KOPT-K1 (cell line): ENCODE measurements around the gene CSAD.

Experiments
- H3K27ac ChIP-seq: fragments of 200-600 bp; sonication (generic); 2 replicates; pipeline ENCODE4 v1.5.1; 2016; ENCODE audit warnings: antibody characterized with exemption, mild to moderate bottlenecking, low read depth, low read length; ENCODE audit not compliant: poor library complexity, severe bottlenecking
- H3K36me3 ChIP-seq: fragments of 200-600 bp; sonication (generic); 2 replicates; pipeline ENCODE4 v1.5.1; 2017; ENCODE audit warnings: antibody characterized with exemption, mild to moderate bottlenecking, low read length, moderate library complexity; ENCODE audit not compliant: insufficient read depth
- H3K9me3 ChIP-seq: fragments of 200-600 bp; sonication (generic); 2 replicates; pipeline ENCODE4 v1.5.1; 2017; ENCODE audit warnings: antibody characterized with exemption, low read length, mild to moderate bottlenecking; ENCODE audit not compliant: insufficient read depth, poor library complexity, severe bottlenecking

Gene CSAD

GRCh38 chr12:53197011-53197640, 16.4 kb upstream of the CSAD start:
- H3K36me3 ChIP-seq = peaks cover 14% of the 10 kb centered on the region
- H3K27ac ChIP-seq = no peak overlapping the region
- no peaks in the 10 kb centered on the region for H3K9me3 ChIP-seq

- H3K27ac ChIP-seq = no peak overlapping the region
- no peaks in the 10 kb centered on the region for H3K9me3 ChIP-seq
- peaks cover 20% of the 10 kb centered on the region for H3K36me3 ChIP-seq
Measured at GRCh38 chr12:53196486-53196885, 15.8 kb upstream of the CSAD start.

- no peaks in the 10 kb centered on the region for H3K9me3 ChIP-seq
- H3K27ac ChIP-seq = no peak overlapping the region
- peaks cover 27% of the 10 kb centered on the region for H3K36me3 ChIP-seq
Measured at GRCh38 chr12:53195516-53196420, 15.0 kb upstream of the CSAD start.

GRCh38 chr12:53194973-53195372, 14.2 kb upstream of the CSAD start:
- peaks cover 29% of the 10 kb centered on the region for H3K36me3 ChIP-seq
- H3K9me3 ChIP-seq = no peaks in the 10 kb centered on the region
- H3K27ac ChIP-seq = no peak overlapping the region

GRCh38 chr12:53193985-53194716, 13.4 kb upstream of the CSAD start:
- H3K36me3 ChIP-seq = peaks cover 33% of the 10 kb centered on the region
- H3K9me3 ChIP-seq = no peaks in the 10 kb centered on the region

GRCh38 chr12:53193040-53193439, 12.3 kb upstream of the CSAD start:
- Histone ChIP-seq H3K9me3 (no peaks in the 10 kb centered on the region), H3K27ac (no peak overlapping the region), H3K36me3 (peaks cover 44% of the 10 kb centered on the region)

More at GRCh38 chr12:53193985-53194716, 13.4 kb upstream of the CSAD start:
- no peak overlapping the region for H3K27ac ChIP-seq

- peaks cover 49% of the 10 kb centered on the region for H3K36me3 ChIP-seq
Measured at GRCh38 chr12:53192531-53193021, 11.9 kb upstream of the CSAD start.

GRCh38 chr12:53191885-53192530, 11.3 kb upstream of the CSAD start:
- Histone ChIP-seq H3K27ac (no peak overlapping the region), H3K36me3 (peaks cover 55% of the 10 kb centered on the region), H3K9me3 (no peaks in the 10 kb centered on the region)

More at GRCh38 chr12:53192531-53193021, 11.9 kb upstream of the CSAD start:
- no peak overlapping the region for H3K27ac ChIP-seq
- no peaks in the 10 kb centered on the region for H3K9me3 ChIP-seq

GRCh38 chr12:53191096-53191884, 10.6 kb upstream of the CSAD start:
- Histone ChIP-seq H3K36me3 (peaks cover 62% of the 10 kb centered on the region), H3K27ac (no peak overlapping the region), H3K9me3 (no peaks in the 10 kb centered on the region)

GRCh38 chr12:53190108-53190729, 9.5 kb upstream of the CSAD start:
- Histone ChIP-seq H3K36me3 (peaks cover 72% of the 10 kb centered on the region), H3K9me3 (no peaks in the 10 kb centered on the region), H3K27ac (no peak overlapping the region)

GRCh38 chr12:53187145-53187899, 6.6 kb upstream of the CSAD start:
- Histone ChIP-seq H3K36me3 (peaks cover 90% of the 10 kb centered on the region), H3K9me3 (no peaks in the 10 kb centered on the region)

GRCh38 chr12:53186745-53187144, 6.0 kb upstream of the CSAD start:
- Histone ChIP-seq H3K27ac (no peak overlapping the region), H3K36me3 (peaks cover 90% of the 10 kb centered on the region), H3K9me3 (no peaks in the 10 kb centered on the region)

More at GRCh38 chr12:53187145-53187899, 6.6 kb upstream of the CSAD start:
- no peak overlapping the region for H3K27ac ChIP-seq

- Histone ChIP-seq H3K36me3 (peaks cover 81% of the 10 kb centered on the region), H3K9me3 (no peaks in the 10 kb centered on the region), H3K27ac (no peak overlapping the region)
Measured at GRCh38 chr12:53185582-53186153, 4.9 kb upstream of the CSAD start.
